GM12878 (cell line): ENCODE measurements around the gene TRIM9. TPM values are rescaled to one million over a fixed set of nuclear protein-coding genes. Genes with fewer than 3 reads are reported as not detected.

ENCODE experiments used
- ATAC-seq: fragments of 200-7000 bp; cut with Tn5 transposase; 3 replicates; pipeline ENCODE4 v1.9.1; 2020; ENCODE audit warnings: mild to moderate bottlenecking, moderate library complexity
- BruUV-seq: library from RNA; stranded (reverse); fragments of 400-500 nt; replicated peaks from 2 replicates; lab custom pipeline; 2021; lab: Mats Ljungman, UMichigan
- CTCF ChIA-PET: fragments of 300-600 bp; sonication (Branson Sonifier 250); formaldehyde crosslinking; extraction: SDS; loops from one replicate; lab custom pipeline; 2021; ENCODE audit warnings: inconsistent platforms; lab: Yijun Ruan, JAX
- POLR2A ChIA-PET: fragments of 350-600 bp; formaldehyde crosslinking; extraction: SDS; loops from one replicate; lab custom pipeline; 2021; ENCODE audit warnings: inconsistent platforms; lab: Charles Lee
- RAD21 ChIA-PET: fragments of 300-600 bp; sonication (Branson Sonifier 250); formaldehyde crosslinking; loops from one replicate; lab custom pipeline; 2023; ENCODE audit warnings: antibody characterized with exemption; ENCODE audit not compliant: unreplicated experiment; lab: Charles Lee
- SMC1A ChIA-PET: fragments of 300-600 bp; sonication (Branson Sonifier 250); formaldehyde crosslinking; loops from one replicate; lab custom pipeline; 2023; ENCODE audit not compliant: unreplicated experiment, uncharacterized antibody; lab: Charles Lee
- DNase-seq: peaks from one replicate; pipeline ENCODE4 v3.0.0-alpha.2; 2011; ENCODE audit warnings: low read depth, low spot score
- FAIRE-seq: peaks from 3 replicates; lab custom pipeline; 2011; peaks lifted over from hg19 to GRCh38; lab: Jason Lieb, UNC
- H2AFZ ChIP-seq: 2 replicates; pipeline ENCODE4 v1.6.0; 2011; ENCODE audit warnings: low read depth, low read length, control low read depth; ENCODE audit not compliant: control insufficient read depth
- H3K27ac ChIP-seq: 2 replicates; pipeline ENCODE4 v1.5.1; 2011; ENCODE audit warnings: control low read depth; ENCODE audit not compliant: control insufficient read depth, insufficient read depth
- H3K27me3 ChIP-seq, 2 experiments: replicated peaks in 1 of 2; 2 replicates each; pipeline versions ENCODE4 v1.6.0 to v1.6.1; 2011; ENCODE audit warnings: low read length in 1 of 2; ENCODE audit not compliant: control insufficient read depth in 2 of 2, insufficient read depth in 2 of 2
- H3K36me3 ChIP-seq, 2 experiments: 2 replicates each; pipeline ENCODE4 v1.5.1; 2011; ENCODE audit warnings: low read length in 1 of 2; ENCODE audit not compliant: control insufficient read depth in 2 of 2, insufficient read depth in 2 of 2
- H3K4me1 ChIP-seq: 2 replicates; pipeline ENCODE4 v1.6.1; 2011; ENCODE audit warnings: mild to moderate bottlenecking, low read length, moderate library complexity, mixed read lengths; ENCODE audit not compliant: control insufficient read depth, insufficient read depth
- H3K4me2 ChIP-seq: 2 replicates; pipeline ENCODE4 v1.6.0; 2011; ENCODE audit warnings: control low read depth; ENCODE audit not compliant: control insufficient read depth, insufficient read depth
- H3K4me3 ChIP-seq: fragments of 200-600 bp; sonication (generic); 2 replicates; pipeline ENCODE4 v1.5.1; 2016
- H3K79me2 ChIP-seq: 2 replicates; pipeline ENCODE4 v1.6.0; 2011; ENCODE audit warnings: low read length; ENCODE audit not compliant: control insufficient read depth, insufficient read depth
- H3K9ac ChIP-seq: 2 replicates; pipeline ENCODE4 v1.8.0; 2011; ENCODE audit warnings: low read length, control low read depth, mixed read lengths; ENCODE audit not compliant: control insufficient read depth, insufficient read depth
- H3K9me3 ChIP-seq: replicated peaks from 3 replicates; pipeline ENCODE4 v1.5.1; 2011; ENCODE audit warnings: mild to moderate bottlenecking, low read length; ENCODE audit not compliant: control insufficient read depth, insufficient read depth
- H4K20me1 ChIP-seq: 2 replicates; pipeline ENCODE4 v1.6.0; 2011; ENCODE audit not compliant: control insufficient read depth, insufficient read depth
- ATF7 ChIP-seq: fragments of 450-650 bp; IDR thresholded peaks from 2 replicates; pipeline ENCODE4 v1.6.1; 2016; ENCODE audit warnings: low read depth, mild to moderate bottlenecking
- HDGF ChIP-seq: fragments of 450-650 bp; IDR thresholded peaks from 2 replicates; pipeline ENCODE4 v1.6.1; 2016; ENCODE audit warnings: antibody characterized with exemption
- KAT2A ChIP-seq: conservative IDR thresholded peaks from 2 replicates; pipeline ENCODE4 v1.6.1; 2011; ENCODE audit warnings: low read depth, low read length; ENCODE audit not compliant: control insufficient read depth
- KDM1A ChIP-seq: fragments of 200-600 bp; sonication (generic); IDR thresholded peaks from 2 replicates; pipeline ENCODE4 v1.6.1; 2016; ENCODE audit warnings: borderline replicate concordance
- NFXL1 ChIP-seq: fragments of 450-650 bp; IDR thresholded peaks from 2 replicates; pipeline ENCODE4 v1.6.1; 2017; ENCODE audit warnings: antibody characterized with exemption, mild to moderate bottlenecking, borderline replicate concordance
- NR2C2 ChIP-seq: IDR thresholded peaks from 2 replicates; pipeline ENCODE4 v1.6.1; 2011; ENCODE audit warnings: borderline replicate concordance, low read depth; ENCODE audit not compliant: control insufficient read depth, insufficient read length
- RCOR1 ChIP-seq: conservative IDR thresholded peaks from 2 replicates; pipeline ENCODE4 v1.6.1; 2012; ENCODE audit warnings: low read depth, low read length, improper control_type of control experiment
- SP1 ChIP-seq: IDR thresholded peaks from one replicate; pipeline ENCODE4 v1.6.1; 2011; ENCODE audit warnings: low read depth, low read length
- STAT1 ChIP-seq: fragments of 450-650 bp; conservative IDR thresholded peaks from 2 replicates; pipeline ENCODE4 v1.6.1; 2014; ENCODE audit warnings: antibody characterized with exemption, mild to moderate bottlenecking
- STAT3 ChIP-seq: IDR thresholded peaks from 2 replicates; pipeline ENCODE4 v1.6.1; 2011; ENCODE audit warnings: low read depth, low read length, improper control_type of control experiment
- ZNF622 ChIP-seq: fragments of 450-650 bp; IDR thresholded peaks from 2 replicates; pipeline ENCODE4 v1.6.1; 2017; ENCODE audit warnings: mild to moderate bottlenecking, inconsistent platforms
- WGBS: methylation state at CpG from one replicate; pipeline ENCODE4 v1.1.6; 2016; ENCODE audit warnings: low lambda C conversion rate; ENCODE audit not compliant: insufficient replicate concordance, insufficient coverage; ENCODE audit errors: missing lambda C conversion rate; 5-methylcytosine and 5-hydroxymethylcytosine counted together
- in situ Hi-C: fragments of 300-500 bp; cut with MboI; formaldehyde crosslinking; loops from 9 replicates; pipeline ENCODE4 v1.14.3; 2018; ENCODE audit warnings: mixed read lengths
- intact Hi-C: fragments of 100-400 bp; cut with micrococcal nuclease; formaldehyde crosslinking; loops from one replicate; pipeline ENCODE4 v1.14.2; 2022; ENCODE audit not compliant: unreplicated experiment
- polyA plus RNA-seq, 11 experiments: library from polyadenylated mRNA; depleted of rRNA in 4 of 11; unstranded in 6 of 11; stranded (reverse) in 5 of 11; fragments of >200 nt; fragmentation: Nextera tagmentation in 4 of 11; fragmentation: Illumina TruSeq in 1 of 11; extraction: Ambion mirVana in 4 of 11; extraction: Trizol in 1 of 11; gene quantifications; 1 replicate in 1 of 11; 2 replicates in 10 of 11; pipeline versions ENCODE4 v1.2.1 to v1.2.3, GENCODE V29; 2011 to 2016; ENCODE audit warnings: inconsistent platforms in 2 of 11, missing spikeins in 2 of 11, low read depth in 1 of 11
- total RNA-seq, 4 experiments: library from RNA; depleted of rRNA in 3 of 4; stranded (reverse); fragments of >200 nt in 3 of 4; fragmentation: Illumina TruSeq in 1 of 4; extraction: Trizol in 1 of 4; gene quantifications; 2 replicates each; pipeline versions ENCODE4 v1.2.1 to v1.2.3, GENCODE V29; 2013 to 2021
- TF ChIP-seq, protein P1 (sequence below): IDR thresholded peaks from 2 replicates; pipeline ENCODE4 v1.6.1; 2012; ENCODE audit warnings: low read length, inconsistent platforms
- TF ChIP-seq, protein P2 (sequence below): fragments of 450-650 bp; conservative IDR thresholded peaks from 2 replicates; pipeline ENCODE4 v1.6.1; 2017; ENCODE audit warnings: mild to moderate bottlenecking, moderate library complexity

Gene TRIM9
- total and polyA plus RNA-seq, 10 of the 15 experiments (the other 5 are each of a cell fraction or from before 2014, with no cell fraction given), result 0.04 to 0.18 (median 0.11) TPM; not detected in 2

DNA sequence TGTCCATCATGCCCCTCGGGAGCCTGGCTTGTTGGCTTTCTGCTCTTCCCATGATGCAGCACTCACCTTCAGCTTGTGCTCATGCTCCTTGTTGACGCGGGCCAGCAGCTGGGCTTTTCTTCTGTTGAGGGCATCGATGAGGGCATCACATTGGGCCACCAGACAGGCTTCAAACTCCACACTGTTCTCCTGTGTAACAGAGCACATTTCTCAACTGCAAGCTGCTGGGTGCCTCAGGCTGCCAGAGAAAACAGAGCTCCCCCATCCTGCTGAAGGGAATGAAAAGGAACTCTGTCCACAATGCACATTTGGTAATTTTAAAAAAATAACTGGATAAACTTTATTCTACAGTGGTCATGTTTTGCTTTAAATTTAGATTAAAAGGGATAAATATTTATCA lies 72.1 kb downstream of the TRIM9 start (continued):
- no peak for TF ChIP-seq SP1
- no peak for TF ChIP-seq NR2C2
- TF ChIP-seq STAT3, result no peak
- no peak for TF ChIP-seq HDGF
- no peak for TF ChIP-seq ATF7
- no peak for TF ChIP-seq ZNF622

DNA sequence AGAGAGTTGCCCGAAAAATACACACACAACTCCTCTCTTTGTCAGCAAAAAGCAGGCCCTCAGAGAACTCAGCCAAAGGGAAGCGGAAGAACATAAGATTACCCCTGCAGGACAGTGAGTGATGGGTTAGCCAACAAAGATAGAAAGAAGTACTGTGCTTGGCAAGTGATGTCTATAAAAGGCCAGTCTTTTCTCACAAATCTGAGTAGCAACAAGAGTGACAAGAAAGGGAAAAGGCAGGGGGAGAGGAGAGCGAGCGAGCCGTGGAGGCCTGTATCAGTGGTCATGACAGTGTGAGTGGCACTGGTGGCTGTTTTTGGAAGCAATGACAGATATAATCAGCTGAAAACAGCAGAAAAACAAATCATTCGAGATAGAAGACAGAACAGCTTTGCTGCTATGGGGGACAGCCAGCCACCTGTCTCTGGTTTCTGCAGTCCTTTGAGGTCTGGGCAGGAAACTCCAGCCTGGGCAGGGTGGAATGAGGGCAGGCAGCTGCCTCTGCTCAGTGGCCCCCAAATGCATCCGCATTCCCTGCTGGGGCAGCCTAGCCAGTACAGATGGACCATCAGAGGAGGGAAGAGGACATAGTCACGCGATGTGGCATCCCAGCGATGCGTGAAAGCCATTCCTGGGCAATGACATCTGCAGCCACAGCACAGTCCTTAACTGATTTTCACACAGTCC lies 74.7 kb downstream of the TRIM9 start:
- Histone ChIP-seq H3K9me3 (no peaks in the 10 kb centered on the region), H3K27ac (no peak overlapping the region), H3K4me3 (no peak overlapping the region), H3K4me2 (no peak overlapping the region), H3K9ac (no peak overlapping the region), H2AFZ (no peak overlapping the region), H3K79me2 (no peaks in the 10 kb centered on the region), H4K20me1 (no peaks in the 10 kb centered on the region), H3K27me3 (peaks cover 2 to 4% of the 10 kb centered on the region in 2 experiments; a peak in 2 of 4 replicates), H3K4me1 (no peaks in the 10 kb centered on the region), H3K36me3 (no peaks in the 10 kb centered on the region)
- ChIA-PET SMC1A (no interaction called here), POLR2A (no interaction called here), CTCF (no interaction called here), RAD21 (no interaction called here)
- 45% methylated on average over 11 of the region's 11 CpGs for WGBS
- no TSS peak for BruUV-seq
- no peak for DNase-seq
- no peak for TF ChIP-seq STAT3
- TF ChIP-seq NFXL1, result no peak
- no peak for TF ChIP-seq RCOR1
- TF ChIP-seq KDM1A, result no peak
- TF ChIP-seq, protein P1, sequence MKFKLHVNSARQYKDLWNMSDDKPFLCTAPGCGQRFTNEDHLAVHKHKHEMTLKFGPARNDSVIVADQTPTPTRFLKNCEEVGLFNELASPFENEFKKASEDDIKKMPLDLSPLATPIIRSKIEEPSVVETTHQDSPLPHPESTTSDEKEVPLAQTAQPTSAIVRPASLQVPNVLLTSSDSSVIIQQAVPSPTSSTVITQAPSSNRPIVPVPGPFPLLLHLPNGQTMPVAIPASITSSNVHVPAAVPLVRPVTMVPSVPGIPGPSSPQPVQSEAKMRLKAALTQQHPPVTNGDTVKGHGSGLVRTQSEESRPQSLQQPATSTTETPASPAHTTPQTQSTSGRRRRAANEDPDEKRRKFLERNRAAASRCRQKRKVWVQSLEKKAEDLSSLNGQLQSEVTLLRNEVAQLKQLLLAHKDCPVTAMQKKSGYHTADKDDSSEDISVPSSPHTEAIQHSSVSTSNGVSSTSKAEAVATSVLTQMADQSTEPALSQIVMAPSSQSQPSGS, result no peak
- TF ChIP-seq ZNF622, result no peak
- TF ChIP-seq, protein P2, sequence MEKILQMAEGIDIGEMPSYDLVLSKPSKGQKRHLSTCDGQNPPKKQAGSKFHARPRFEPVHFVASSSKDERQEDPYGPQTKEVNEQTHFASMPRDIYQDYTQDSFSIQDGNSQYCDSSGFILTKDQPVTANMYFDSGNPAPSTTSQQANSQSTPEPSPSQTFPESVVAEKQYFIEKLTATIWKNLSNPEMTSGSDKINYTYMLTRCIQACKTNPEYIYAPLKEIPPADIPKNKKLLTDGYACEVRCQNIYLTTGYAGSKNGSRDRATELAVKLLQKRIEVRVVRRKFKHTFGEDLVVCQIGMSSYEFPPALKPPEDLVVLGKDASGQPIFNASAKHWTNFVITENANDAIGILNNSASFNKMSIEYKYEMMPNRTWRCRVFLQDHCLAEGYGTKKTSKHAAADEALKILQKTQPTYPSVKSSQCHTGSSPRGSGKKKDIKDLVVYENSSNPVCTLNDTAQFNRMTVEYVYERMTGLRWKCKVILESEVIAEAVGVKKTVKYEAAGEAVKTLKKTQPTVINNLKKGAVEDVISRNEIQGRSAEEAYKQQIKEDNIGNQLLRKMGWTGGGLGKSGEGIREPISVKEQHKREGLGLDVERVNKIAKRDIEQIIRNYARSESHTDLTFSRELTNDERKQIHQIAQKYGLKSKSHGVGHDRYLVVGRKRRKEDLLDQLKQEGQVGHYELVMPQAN, result no peak
- no peak for TF ChIP-seq STAT1
- TF ChIP-seq KAT2A, result no peak
- no peak for FAIRE-seq
- ATAC-seq, result no peak
- in situ Hi-C loops (no loop called here), intact Hi-C loops (no loop called here)
